Colonic mucosa (tissue), 4 donors: ENCODE data around the gene MED16. TPM values are rescaled to one million over a fixed set of nuclear protein-coding genes. Genes with fewer than 3 reads are reported as not detected.
A peak's percentile ranks its signal among the peaks of the same experiment; 100 is the strongest.

Experiments used
- DNase-seq: peaks from one replicate; pipeline ENCODE4 v3.0.0-alpha.2; 2020
- H3K27ac ChIP-seq: fragments of 200-600 bp; one replicate; pipeline ENCODE4 v1.8.0; 2021
- H3K27me3 ChIP-seq: fragments of 200-600 bp; one replicate; pipeline ENCODE4 v1.8.0; 2021
- H3K36me3 ChIP-seq: fragments of 200-600 bp; one replicate; pipeline ENCODE4 v1.8.0; 2021
- H3K4me1 ChIP-seq: fragments of 200-600 bp; one replicate; pipeline ENCODE4 v1.8.0; 2021; ENCODE audit warnings: mild to moderate bottlenecking
- H3K4me3 ChIP-seq: fragments of 200-600 bp; one replicate; pipeline ENCODE4 v1.8.0; 2021
- H3K9ac ChIP-seq, 2 donors: one replicate each; pipeline ENCODE4 v1.7.0; 2013; ENCODE audit warnings: control low read depth in 2 of 2, low read depth in 2 of 2, low read length in 2 of 2
- H3K9me3 ChIP-seq: fragments of 200-600 bp; one replicate; pipeline ENCODE4 v1.8.0; 2021
- CTCF ChIP-seq: fragments of 200-600 bp; IDR thresholded peaks from one replicate; pipeline ENCODE4 v1.8.0; 2022; ENCODE audit warnings: antibody characterized with exemption, mild to moderate bottlenecking
- intact Hi-C: fragments of 100-400 bp; cut with DNase I; formaldehyde crosslinking; loops from one replicate; pipeline ENCODE4 v1.14.1; 2022
- total RNA-seq, 2 donors: library from RNA; stranded (reverse); fragmentation: NEBNext Ultra II Directional in 1 of 2; extraction: Animal tissue kit (Norgen Biotek cat#: 25700) in 1 of 2; gene quantifications; one replicate each; pipeline ENCODE4 v1.2.1, GENCODE V29; 2021
- donor health status: healthy.
- donor health status: DM: no; HTN: no; CAD: no.
- donor health status: DM: no; HTN: no; CAD: no.

Gene MED16
- total RNA-seq, 2 donors from 2014 or later, result 73.3 to 83.2 TPM

- Histone ChIP-seq H3K9ac (no peak overlapping the region), H3K4me3 (no peak overlapping the region), H3K4me1 (no peaks in the 10 kb centered on the region), H3K27ac (no peak overlapping the region), H3K27me3 (no peaks in the 10 kb centered on the region), H3K36me3 (no peaks in the 10 kb centered on the region), H3K9me3 (no peaks in the 10 kb centered on the region)
- no peak for TF ChIP-seq CTCF
- intact Hi-C loops, result no loop called here
- DNase-seq, result no peak
These were observed 9.0 kb upstream of the MED16 start for GRCh38 chr19:902093-902370.

GRCh38 chr19:901216-902092 lies 8.5 kb upstream of the MED16 start:
- Histone ChIP-seq H3K36me3 (no peaks in the 10 kb centered on the region), H3K9ac (no peak overlapping the region), H3K4me1 (no peaks in the 10 kb centered on the region), H3K27me3 (no peaks in the 10 kb centered on the region), H3K9me3 (no peaks in the 10 kb centered on the region), H3K27ac (no peak overlapping the region), H3K4me3 (no peak overlapping the region)
- intact Hi-C loops, result no loop called here
- no peak for TF ChIP-seq CTCF
- DNase-seq, result no peak

GRCh38 chr19:900302-901111 lies 7.5 kb upstream of the MED16 start:
- Histone ChIP-seq H3K27ac (no peak overlapping the region), H3K4me1 (no peaks in the 10 kb centered on the region), H3K9me3 (no peaks in the 10 kb centered on the region), H3K36me3 (no peaks in the 10 kb centered on the region), H3K4me3 (no peak overlapping the region), H3K27me3 (no peaks in the 10 kb centered on the region), H3K9ac (no peak overlapping the region)
- peak; percentile 51 for DNase-seq
- intact Hi-C loops, result no loop called here
- TF ChIP-seq CTCF, result no peak

GRCh38 chr19:900043-900301 lies 7.0 kb upstream of the MED16 start:
- H3K4me3 ChIP-seq, result no peak overlapping the region
- no peaks in the 10 kb centered on the region for H3K36me3 ChIP-seq
- H3K27me3 ChIP-seq, result no peaks in the 10 kb centered on the region
- DNase-seq, result no peak
- no peaks in the 10 kb centered on the region for H3K4me1 ChIP-seq
- H3K9me3 ChIP-seq, result no peaks in the 10 kb centered on the region
- intact Hi-C loops, result no loop called here
- H3K9ac ChIP-seq, result no peak overlapping the region
- TF ChIP-seq CTCF, result no peak
- H3K27ac ChIP-seq, result no peak overlapping the region

- Histone ChIP-seq H3K4me1 (no peaks in the 10 kb centered on the region), H3K36me3 (no peaks in the 10 kb centered on the region), H3K27me3 (no peaks in the 10 kb centered on the region), H3K9ac (no peak overlapping the region), H3K27ac (no peak overlapping the region), H3K4me3 (no peak overlapping the region), H3K9me3 (no peaks in the 10 kb centered on the region)
- no peak for TF ChIP-seq CTCF
- no peak for DNase-seq
- intact Hi-C loops, result no loop called here
These were observed 6.5 kb upstream of the MED16 start for GRCh38 chr19:899336-900042.
